Liver (tissue), 9 donors: ENCODE data around the gene SPA17. TPM values are rescaled to one million over a fixed set of nuclear protein-coding genes. Genes with fewer than 3 reads are reported as not detected.

Experiments used
- DNase-seq: peaks from one replicate; pipeline ENCODE4 v3.0.0-alpha.2; 2017; ENCODE audit warnings: low spot score
- H3K27ac ChIP-seq, 2 donors: one replicate each; pipeline ENCODE4 v1.7.0; 2013; ENCODE audit warnings: inconsistent platforms in 2 of 2, low read length in 2 of 2, control low read depth in 1 of 2, low read depth in 1 of 2, mild to moderate bottlenecking in 1 of 2
- H3K27me3 ChIP-seq, 4 donors: one replicate each; pipeline versions ENCODE4 v1.6.1 to v1.7.0; 2013; ENCODE audit warnings: low read length in 3 of 4, inconsistent platforms in 1 of 4, mild to moderate bottlenecking in 1 of 4, moderate library complexity in 1 of 4; ENCODE audit not compliant: control insufficient read depth in 4 of 4, insufficient read depth in 4 of 4
- H3K36me3 ChIP-seq, 4 donors: one replicate each; pipeline versions ENCODE4 v1.6.1 to v1.7.0; 2013; ENCODE audit warnings: low read length in 3 of 4, mild to moderate bottlenecking in 3 of 4, low read depth in 1 of 4, moderate library complexity in 1 of 4; ENCODE audit not compliant: control insufficient read depth in 4 of 4, insufficient read depth in 3 of 4
- H3K4me1 ChIP-seq, 4 donors: one replicate each; pipeline versions ENCODE4 v1.6.1 to v1.7.0; 2013; ENCODE audit warnings: low read length in 3 of 4, mild to moderate bottlenecking in 3 of 4, moderate library complexity in 1 of 4; ENCODE audit not compliant: control insufficient read depth in 4 of 4, insufficient read depth in 4 of 4
- H3K4me3 ChIP-seq, 3 donors: one replicate each; pipeline versions ENCODE4 v1.6.1 to v1.7.0; 2013; ENCODE audit warnings: low read length in 3 of 3, control low read depth in 1 of 3, low read depth in 1 of 3, mild to moderate bottlenecking in 1 of 3
- H3K9ac ChIP-seq, 2 donors: one replicate each; pipeline ENCODE4 v1.7.0; 2013; ENCODE audit warnings: low read length in 2 of 2, mild to moderate bottlenecking in 2 of 2, moderate library complexity in 2 of 2, control low read depth in 1 of 2, low read depth in 1 of 2
- H3K9me3 ChIP-seq, 4 donors: one replicate each; pipeline versions ENCODE4 v1.6.1 to v1.7.0; 2013; ENCODE audit warnings: low read length in 3 of 4; ENCODE audit not compliant: control insufficient read depth in 4 of 4
- CTCF ChIP-seq: fragments of 150-350 bp; IDR thresholded peaks from 2 replicates; pipeline ENCODE4 v1.5.1; 2017; ENCODE audit warnings: improper control_type of control experiment, low read depth, low read length; ENCODE audit not compliant: missing input control
- EGR1 ChIP-seq, 2 donors: IDR thresholded peaks; 2 replicates each; pipeline ENCODE4 v1.6.1; 2016 to 2018; ENCODE audit warnings: antibody characterized with exemption in 2 of 2, low read depth in 2 of 2
- FOXA1 ChIP-seq: IDR thresholded peaks from 2 replicates; pipeline ENCODE4 v1.6.1; 2016; ENCODE audit warnings: antibody characterized with exemption
- FOXA2 ChIP-seq: IDR thresholded peaks from 2 replicates; pipeline ENCODE4 v1.6.1; 2016; ENCODE audit warnings: antibody characterized with exemption
- GABPA ChIP-seq, 2 donors: IDR thresholded peaks in 1 of 2; conservative IDR thresholded peaks in 1 of 2; 2 replicates each; pipeline ENCODE4 v1.6.1; 2016; ENCODE audit warnings: antibody characterized with exemption in 2 of 2, mild to moderate bottlenecking in 1 of 2, moderate library complexity in 1 of 2
- HNF4A ChIP-seq, 2 donors: conservative IDR thresholded peaks; 2 replicates each; pipeline ENCODE4 v1.6.1; 2016; ENCODE audit warnings: antibody characterized with exemption in 2 of 2, mild to moderate bottlenecking in 2 of 2
- HNF4G ChIP-seq: IDR thresholded peaks from 2 replicates; pipeline ENCODE4 v1.6.1; 2016; ENCODE audit warnings: antibody characterized with exemption
- JUND ChIP-seq, 2 donors: IDR thresholded peaks; 2 replicates each; pipeline ENCODE4 v1.6.1; 2016; ENCODE audit warnings: antibody characterized with exemption in 2 of 2
- RAD21 ChIP-seq, 2 donors: IDR thresholded peaks; 2 replicates each; pipeline ENCODE4 v1.6.1; 2016; ENCODE audit warnings: antibody characterized with exemption in 2 of 2, mild to moderate bottlenecking in 2 of 2
- REST ChIP-seq: IDR thresholded peaks from 2 replicates; pipeline ENCODE4 v1.6.1; 2016; ENCODE audit warnings: antibody characterized with exemption, mild to moderate bottlenecking
- RXRA ChIP-seq, 2 donors: IDR thresholded peaks; 2 replicates each; pipeline ENCODE4 v1.6.1; 2017 to 2018; ENCODE audit warnings: antibody characterized with exemption in 2 of 2, mild to moderate bottlenecking in 1 of 2
- SP1 ChIP-seq: IDR thresholded peaks from 2 replicates; pipeline ENCODE4 v1.6.1; 2018; ENCODE audit warnings: antibody characterized with exemption, mild to moderate bottlenecking
- TAF1 ChIP-seq: conservative IDR thresholded peaks from 2 replicates; pipeline ENCODE4 v1.6.1; 2016; ENCODE audit warnings: antibody characterized with exemption, mild to moderate bottlenecking
- YY1 ChIP-seq: IDR thresholded peaks from 2 replicates; pipeline ENCODE4 v1.6.1; 2016; ENCODE audit warnings: antibody characterized with exemption, mild to moderate bottlenecking
- ZBTB33 ChIP-seq: IDR thresholded peaks from 2 replicates; pipeline ENCODE4 v1.6.1; 2016; ENCODE audit warnings: antibody characterized with exemption
- whole genome bisulfite sequencing: extraction: QIAGEN DNeasy Blood & Tissue Kit; methylation state at CpG from one replicate; pipeline ENCODE4 v1.1.7; 2013; 5-methylcytosine and 5-hydroxymethylcytosine counted together
- polyA plus RNA-seq, 2 donors: library from polyadenylated mRNA; stranded (reverse) in 1 of 2; unstranded in 1 of 2; fragments of 200-250 nt in 1 of 2; fragments of >200 nt in 1 of 2; fragmentation: Nextera tagmentation in 1 of 2; extraction: Ambion mirVana in 1 of 2; gene quantifications; one replicate each; pipeline versions ENCODE4 v1.2.1 to v1.2.3, GENCODE V29; 2013 to 2015
- total RNA-seq, 2 donors: library from RNA; depleted of rRNA; stranded (reverse); fragments of >200 nt; gene quantifications; one replicate each; pipeline ENCODE4 v1.2.3, GENCODE V29; 2014
- donor health status: healthy.
- donor health status: healthy.
- donor health status: healthy.
- donor health status: healthy.
- donor health status: healthy.

Gene SPA17
- total and polyA plus RNA-seq, 4 donors: 0.47 to 3.2 (median 1.9) TPM

GRCh38 chr11:124745835-124746620 is 72.3 kb downstream of the SPA17 start:
- no peak for DNase-seq
- H3K36me3 ChIP-seq: no peaks in the 10 kb centered on the region
- peak overlapping the region; percentile 28 to 48 for H3K9ac ChIP-seq
- 5% methylated on average over 41 of the region's 41 CpGs for WGBS
- peak overlapping the region; percentile 43 to 65 (median 49) for H3K4me3 ChIP-seq
- H3K27ac ChIP-seq: peak overlapping the region; percentile 21 to 61
- peaks cover 0 to 10% (median under 1%) of the 10 kb centered on the region in 4 donors for H3K27me3 ChIP-seq
- no peaks in the 10 kb centered on the region for H3K9me3 ChIP-seq
- TF ChIP-seq REST (no peak), FOXA2 (no peak), EGR1 (IDR thresholded peaks at IDR 0.05; ENCODE audit: low read depth in 2 of 2) (no peak), YY1 (no peak), ZBTB33 (no peak), HNF4A (conservative IDR thresholded peaks at IDR 0.05) (no peak), FOXA1 (no peak), GABPA (IDR thresholded peaks at IDR 0.05 in 1 of 2, conservative IDR thresholded peaks at IDR 0.05 in 1 of 2) (no peak), HNF4G (no peak), RXRA (IDR thresholded peaks at IDR 0.05) (no peak)
- H3K4me1 ChIP-seq: peaks cover 9 to 15% (median 9%) of the 10 kb centered on the region in 4 donors

GRCh38 chr11:124746621-124747243 is 73.0 kb downstream of the SPA17 start:
- Histone ChIP-seq H3K4me3 (peak overlapping the region; percentile 43 to 65 (median 49)), H3K9ac (peak overlapping the region; percentile 28 to 48), H3K27ac (peak overlapping the region; percentile 21 to 61), H3K27me3 (peaks cover 0 to 10% (median under 1%) of the 10 kb centered on the region in 4 donors), H3K9me3 (no peaks in the 10 kb centered on the region), H3K4me1 (peaks cover 9 to 15% (median 9%) of the 10 kb centered on the region in 4 donors), H3K36me3 (no peaks in the 10 kb centered on the region)
- WGBS: 2% methylated on average over 37 of the region's 37 CpGs
- DNase-seq: peak; percentile 85
- TF ChIP-seq FOXA2 (no peak), HNF4A (conservative IDR thresholded peaks at IDR 0.05) (no peak), RXRA (IDR thresholded peaks at IDR 0.05) (peak; percentile 78 to 80), YY1 (no peak), REST (no peak), CTCF (peak; percentile 4), JUND (IDR thresholded peaks at IDR 0.05) (no peak), SP1 (no peak), FOXA1 (no peak), RAD21 (IDR thresholded peaks at IDR 0.05) (peak in 1 of 2 donors; percentile 54), EGR1 (IDR thresholded peaks at IDR 0.05; ENCODE audit: low read depth in 2 of 2) (no peak), ZBTB33 (no peak), TAF1 (no peak), GABPA (IDR thresholded peaks at IDR 0.05 in 1 of 2, conservative IDR thresholded peaks at IDR 0.05 in 1 of 2) (no peak)
